Lower leg skin (tissue), 3 donors: ENCODE measurements around the gene TMEM222.

Experiments
- POLR2A ChIP-seq, 2 donors: fragments of 450-650 bp; IDR thresholded peaks; one replicate each; pipeline ENCODE4 v1.6.1; 2016 to 2017; ENCODE audit warnings: antibody characterized with exemption in 2 of 2, mild to moderate bottlenecking in 1 of 2, moderate library complexity in 1 of 2
- TF ChIP-seq, protein P1 (sequence below), 3 donors: fragments of 450-650 bp; IDR thresholded peaks; one replicate each; pipeline ENCODE4 v1.5.1; 2016; ENCODE audit warnings: antibody characterized with exemption in 3 of 3, mild to moderate bottlenecking in 3 of 3, moderate library complexity in 2 of 3

DNA sequence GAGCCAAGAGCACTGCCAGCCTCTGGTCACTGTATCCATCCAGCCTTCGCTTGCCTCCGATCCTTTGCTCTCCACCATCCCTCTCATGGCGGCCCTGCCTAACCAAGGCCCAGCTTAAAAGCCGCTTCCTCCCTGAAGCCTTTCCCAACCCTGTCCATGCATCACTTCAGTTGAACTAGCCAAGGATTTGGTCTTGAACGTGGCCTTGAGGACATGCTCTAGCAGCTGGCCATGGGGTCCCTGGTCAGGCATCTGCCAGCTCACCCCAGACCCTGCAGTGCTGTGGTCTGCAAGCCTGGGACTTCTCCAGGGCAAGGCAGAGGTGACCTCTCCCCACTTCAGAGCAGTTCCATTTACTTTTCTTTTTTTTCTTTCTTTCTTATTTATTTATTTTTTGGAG, 14.8 kb downstream of the TMEM222 start:
- TF ChIP-seq, protein P1, sequence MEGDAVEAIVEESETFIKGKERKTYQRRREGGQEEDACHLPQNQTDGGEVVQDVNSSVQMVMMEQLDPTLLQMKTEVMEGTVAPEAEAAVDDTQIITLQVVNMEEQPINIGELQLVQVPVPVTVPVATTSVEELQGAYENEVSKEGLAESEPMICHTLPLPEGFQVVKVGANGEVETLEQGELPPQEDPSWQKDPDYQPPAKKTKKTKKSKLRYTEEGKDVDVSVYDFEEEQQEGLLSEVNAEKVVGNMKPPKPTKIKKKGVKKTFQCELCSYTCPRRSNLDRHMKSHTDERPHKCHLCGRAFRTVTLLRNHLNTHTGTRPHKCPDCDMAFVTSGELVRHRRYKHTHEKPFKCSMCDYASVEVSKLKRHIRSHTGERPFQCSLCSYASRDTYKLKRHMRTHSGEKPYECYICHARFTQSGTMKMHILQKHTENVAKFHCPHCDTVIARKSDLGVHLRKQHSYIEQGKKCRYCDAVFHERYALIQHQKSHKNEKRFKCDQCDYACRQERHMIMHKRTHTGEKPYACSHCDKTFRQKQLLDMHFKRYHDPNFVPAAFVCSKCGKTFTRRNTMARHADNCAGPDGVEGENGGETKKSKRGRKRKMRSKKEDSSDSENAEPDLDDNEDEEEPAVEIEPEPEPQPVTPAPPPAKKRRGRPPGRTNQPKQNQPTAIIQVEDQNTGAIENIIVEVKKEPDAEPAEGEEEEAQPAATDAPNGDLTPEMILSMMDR (IDR thresholded peaks at IDR 0.05): no peak
- no peak for TF ChIP-seq POLR2A (IDR thresholded peaks at IDR 0.05)
